ENCODE measurements around the gene MXI1.

- no peak for TF ChIP-seq CTCF (IDR thresholded peaks at IDR 0.05)
- no peak for TF ChIP-seq POLR2A (IDR thresholded peaks at IDR 0.05)
Observed at GRCh38 chr10:110336111-110336721, 128.8 kb downstream of the MXI1 start.
